KMS-11 (cell line): ENCODE results near the gene CD19.

Source experiments
- H2AFZ ChIP-seq: fragments of 200-600 bp; sonication (generic); 2 replicates; pipeline ENCODE4 v1.6.1; 2016; ENCODE audit warnings: antibody characterized with exemption, mixed run types, low read depth
- H3K27ac ChIP-seq: fragments of 200-600 bp; sonication (generic); 2 replicates; pipeline ENCODE4 v1.6.1; 2016; ENCODE audit warnings: mild to moderate bottlenecking, mixed run types
- H3K27me3 ChIP-seq: fragments of 200-600 bp; sonication (generic); 2 replicates; pipeline ENCODE4 v1.6.1; 2017; ENCODE audit warnings: mild to moderate bottlenecking, low read depth, mixed run types, moderate library complexity; ENCODE audit not compliant: insufficient read depth
- H3K36me3 ChIP-seq: fragments of 200-600 bp; sonication (generic); 2 replicates; pipeline ENCODE4 v1.6.1; 2017; ENCODE audit warnings: mild to moderate bottlenecking, mixed run types; ENCODE audit not compliant: insufficient read depth
- H3K4me1 ChIP-seq: fragments of 200-600 bp; sonication (generic); 2 replicates; pipeline ENCODE4 v1.6.1; 2016; ENCODE audit warnings: mild to moderate bottlenecking, low read depth, mixed run types; ENCODE audit not compliant: poor library complexity, severe bottlenecking
- H3K4me2 ChIP-seq: fragments of 200-600 bp; sonication (generic); 2 replicates; pipeline ENCODE4 v1.7.0; 2016; ENCODE audit warnings: mild to moderate bottlenecking, mixed run types
- H3K4me3 ChIP-seq: fragments of 200-600 bp; sonication (generic); IDR thresholded peaks from 2 replicates; pipeline ENCODE4 v1.6.1; 2017; ENCODE audit warnings: low read depth, low read length, mixed read lengths; ENCODE audit not compliant: insufficient read depth
- H3K79me2 ChIP-seq: fragments of 200-600 bp; sonication (generic); 2 replicates; pipeline ENCODE4 v1.6.1; 2016; ENCODE audit warnings: low read depth, mixed run types; ENCODE audit not compliant: insufficient read depth
- H3K9ac ChIP-seq: fragments of 200-600 bp; sonication (generic); 2 replicates; pipeline ENCODE4 v1.6.1; 2016; ENCODE audit warnings: mild to moderate bottlenecking, mixed run types
- H4K20me1 ChIP-seq: fragments of 200-600 bp; sonication (generic); 2 replicates; pipeline ENCODE4 v1.6.1; 2016; ENCODE audit warnings: mild to moderate bottlenecking, mixed run types; ENCODE audit not compliant: insufficient read depth
- CTCF ChIP-seq: fragments of 200-600 bp; sonication (generic); conservative IDR thresholded peaks from 2 replicates; pipeline ENCODE4 v1.6.1; 2017; ENCODE audit warnings: low read depth, mild to moderate bottlenecking, antibody characterized with exemption, low read length, moderate library complexity, mixed read lengths

CD19 gene

GRCh38 chr16:28987170-28987853 is 55.5 kb downstream of the CD19 start:
- no peak overlapping the region for H3K4me3 ChIP-seq
- no peak overlapping the region for H3K27ac ChIP-seq
- H3K4me2 ChIP-seq, result no peak overlapping the region
- no peak for TF ChIP-seq CTCF
- no peaks in the 10 kb centered on the region for H4K20me1 ChIP-seq
- no peaks in the 10 kb centered on the region; the same call in 1 of the 2 replicates for H3K79me2 ChIP-seq
- H3K36me3 ChIP-seq, result no peaks in the 10 kb centered on the region
- H3K9ac ChIP-seq, result no peak overlapping the region
- H2AFZ ChIP-seq, result no peak overlapping the region
- peaks cover 20% of the 10 kb centered on the region for H3K4me1 ChIP-seq
- no peaks in the 10 kb centered on the region for H3K27me3 ChIP-seq
